Measurements from ENCODE around the gene OSMR. TPM values are rescaled to one million over a fixed set of nuclear protein-coding genes. Genes with fewer than 3 reads are reported as not detected.

Gene OSMR
- total RNA-seq, 1 experiment from 2014 or later: 82.4 TPM

GRCh38 chr5:38800515-38800914 lies 45.3 kb upstream of the OSMR start:
- Histone ChIP-seq H3K36me3 (ENCODE audit: control insufficient read depth, insufficient read depth, low read length) (no peaks in the 10 kb centered on the region), H3K27me3 (ENCODE audit: control insufficient read depth, insufficient read depth, low read length) (no peaks in the 10 kb centered on the region), H3K9me3 (ENCODE audit: control insufficient read depth, insufficient read depth, low read depth, low read length) (no peaks in the 10 kb centered on the region), H3K27ac (ENCODE audit: low read length) (peak overlapping the region; percentile 18; the same call in 1 of the 2 replicates), H3K4me3 (ENCODE audit: low read depth in 2 of 2, low read length in 2 of 2) (no peak overlapping the region), H3K4me1 (ENCODE audit: control insufficient read depth, insufficient read depth, low read length) (no peaks in the 10 kb centered on the region; the same call in 1 of the 2 replicates)
- ChIA-PET CTCF (no interaction called here), POLR2A (no interaction called here)
- TF ChIP-seq TCF7L2 (IDR thresholded peaks at IDR 0.05; ENCODE audit: low read depth, low read length): no peak
- TF ChIP-seq REST (IDR thresholded peaks at IDR 0.05; ENCODE audit: insufficient read depth in 1 of 2, low read depth in 2 of 2, low read length in 1 of 2): no peak
- no peak for TF ChIP-seq POLR2AphosphoS5 (IDR thresholded peaks at IDR 0.05; ENCODE audit: low read depth, low read length)
- no peak for TF ChIP-seq CTCF (IDR thresholded peaks at IDR 0.05)
- no peak for TF ChIP-seq SIN3A (IDR thresholded peaks at IDR 0.05; ENCODE audit: borderline replicate concordance, insufficient read depth, low read depth, low read length)
- DNase-seq (ENCODE audit: low read depth, low spot score) (no peak), ATAC-seq (no peak)
- in situ Hi-C loops (cut with HindIII; ENCODE audit: low pct_unique_long_range_greater_than_20kb, low sequenced_read_pairs) (no loop called here), intact Hi-C loops (cut with micrococcal nuclease; ENCODE audit: unreplicated experiment) (no loop called here)
- no TSS peak for BruUV-seq (replicated peaks)

GRCh38 chr5:38802125-38802524 lies 43.7 kb upstream of the OSMR start:
- Histone ChIP-seq H3K9me3 (ENCODE audit: control insufficient read depth, insufficient read depth, low read depth, low read length) (no peaks in the 10 kb centered on the region), H3K27me3 (ENCODE audit: control insufficient read depth, insufficient read depth, low read length) (no peaks in the 10 kb centered on the region), H3K4me3 (ENCODE audit: low read depth in 2 of 2, low read length in 2 of 2) (no peak overlapping the region), H3K4me1 (ENCODE audit: control insufficient read depth, insufficient read depth, low read length) (peaks cover 9% of the 10 kb centered on the region), H3K36me3 (ENCODE audit: control insufficient read depth, insufficient read depth, low read length) (no peaks in the 10 kb centered on the region), H3K27ac (ENCODE audit: low read length) (peak overlapping the region; percentile 64)
- ATAC-seq: no peak
- in situ Hi-C loops (cut with HindIII; ENCODE audit: low pct_unique_long_range_greater_than_20kb, low sequenced_read_pairs): no loop called here
- intact Hi-C loops (cut with micrococcal nuclease; ENCODE audit: unreplicated experiment): no loop called here
- ChIA-PET POLR2A (no interaction called here), CTCF (no interaction called here)
- BruUV-seq (replicated peaks): no TSS peak
- TF ChIP-seq SIN3A (IDR thresholded peaks at IDR 0.05; ENCODE audit: borderline replicate concordance, insufficient read depth, low read depth, low read length) (no peak), REST (IDR thresholded peaks at IDR 0.05; ENCODE audit: insufficient read depth in 1 of 2, low read depth in 2 of 2, low read length in 1 of 2) (no peak), CTCF (IDR thresholded peaks at IDR 0.05) (no peak), TCF7L2 (IDR thresholded peaks at IDR 0.05; ENCODE audit: low read depth, low read length) (no peak), POLR2AphosphoS5 (IDR thresholded peaks at IDR 0.05; ENCODE audit: low read depth, low read length) (no peak)
- DNase-seq (ENCODE audit: low read depth, low spot score): no peak
